Keratinocyte (primary cell): ENCODE data around the gene CDKN2AIP. TPM values are rescaled to one million over a fixed set of nuclear protein-coding genes. Genes with fewer than 3 reads are reported as not detected.

ENCODE experiments used
- DNase-seq: peaks from one replicate; pipeline ENCODE4 v3.0.0-alpha.2; 2011; ENCODE audit warnings: low read depth, missing footprints, low spot score
- FAIRE-seq: peaks from 2 replicates; lab custom pipeline; 2011; peaks lifted over from hg19 to GRCh38; lab: Jason Lieb, UNC
- H2AFZ ChIP-seq: 2 replicates; pipeline ENCODE4 v1.6.0; 2012; ENCODE audit warnings: low read length, control low read depth, inconsistent platforms; ENCODE audit not compliant: control insufficient read depth
- H3K27ac ChIP-seq: 2 replicates; pipeline ENCODE4 v1.5.1; 2011; ENCODE audit warnings: low read length; ENCODE audit not compliant: control insufficient read depth, insufficient read depth
- H3K27me3 ChIP-seq: 3 replicates; pipeline ENCODE4 v1.6.0; 2011; ENCODE audit warnings: low read length; ENCODE audit not compliant: control insufficient read depth, insufficient read depth; ENCODE audit errors: extremely low read depth
- H3K36me3 ChIP-seq, 2 experiments: 2 replicates in 1 of 2; 3 replicates in 1 of 2; pipeline ENCODE4 v1.5.1; 2011; ENCODE audit warnings: low read length in 2 of 2, mild to moderate bottlenecking in 1 of 2; ENCODE audit not compliant: control insufficient read depth in 2 of 2, insufficient read depth in 2 of 2; ENCODE audit errors: extremely low read depth in 1 of 2
- H3K4me1 ChIP-seq: 3 replicates; pipeline ENCODE4 v1.5.1; 2011; ENCODE audit warnings: low read length; ENCODE audit not compliant: control insufficient read depth, insufficient read depth; ENCODE audit errors: extremely low read depth
- H3K4me2 ChIP-seq: 3 replicates; pipeline ENCODE4 v1.6.0; 2011; ENCODE audit warnings: low read depth, low read length; ENCODE audit not compliant: control insufficient read depth, insufficient read depth; ENCODE audit errors: extremely low read depth
- H3K4me3 ChIP-seq, 3 experiments: fragments of 200-600 bp in 1 of 3; sonication (generic) in 1 of 3; 2 replicates in 2 of 3; 3 replicates in 1 of 3; pipeline ENCODE4 v1.5.1; 2011 to 2016; ENCODE audit warnings: low read length in 3 of 3, mild to moderate bottlenecking in 3 of 3, control low read depth in 2 of 3, inconsistent platforms in 1 of 3, low read depth in 1 of 3, mixed read lengths in 1 of 3, mixed run types in 1 of 3, moderate library complexity in 1 of 3; ENCODE audit not compliant: control insufficient read depth in 2 of 3, insufficient read depth in 2 of 3; ENCODE audit errors: extremely low read depth in 1 of 3
- H3K79me2 ChIP-seq: 2 replicates; pipeline ENCODE4 v1.6.0; 2012; ENCODE audit warnings: low read length; ENCODE audit not compliant: control insufficient read depth, insufficient read depth
- H3K9ac ChIP-seq: 3 replicates; pipeline ENCODE4 v1.6.0; 2011; ENCODE audit warnings: low read length; ENCODE audit not compliant: control insufficient read depth, insufficient read depth; ENCODE audit errors: extremely low read depth
- H3K9me1 ChIP-seq: 3 replicates; pipeline ENCODE4 v1.6.0; 2011; ENCODE audit warnings: low read length; ENCODE audit not compliant: control insufficient read depth, insufficient read depth; ENCODE audit errors: extremely low read depth
- H3K9me3 ChIP-seq: 2 replicates; pipeline ENCODE4 v1.5.1; 2012; ENCODE audit warnings: low read depth, low read length; ENCODE audit not compliant: control insufficient read depth
- H4K20me1 ChIP-seq: 3 replicates; pipeline ENCODE4 v1.6.0; 2011; ENCODE audit warnings: low read length; ENCODE audit not compliant: control insufficient read depth, insufficient read depth; ENCODE audit errors: extremely low read depth
- CTCF ChIP-seq, 3 experiments: IDR thresholded peaks in 1 of 3; conservative IDR thresholded peaks in 1 of 3; optimal IDR thresholded peaks in 1 of 3; 2 replicates in 2 of 3; 3 replicates in 1 of 3; pipeline versions ENCODE3 to v1.5.1; 2011; ENCODE audit warnings: low read length in 3 of 3, mild to moderate bottlenecking in 3 of 3, moderate library complexity in 2 of 3, control low read depth in 1 of 3, inconsistent platforms in 1 of 3; ENCODE audit not compliant: insufficient read depth in 2 of 3; ENCODE audit errors: extremely low read depth in 1 of 3
- EZH2 ChIP-seq: IDR thresholded peaks from one replicate; pipeline ENCODE4 v1.6.1; 2012; ENCODE audit warnings: inconsistent platforms, mild to moderate bottlenecking, low read length, moderate library complexity
- dilution Hi-C: fragments of 300-500 bp; cut with MboI; formaldehyde crosslinking; loops from one replicate; pipeline ENCODE4 v1.7.0; 2020; ENCODE audit warnings: low sequenced_read_pairs; ENCODE audit not compliant: extremely low pct_ligation_motif_present
- polyA plus RNA-seq, 5 experiments: library from polyadenylated mRNA; depleted of rRNA in 3 of 5; stranded (reverse) in 3 of 5; stranded (forward) in 1 of 5; unstranded in 1 of 5; fragments of >200 nt; gene quantifications; 1 replicate in 1 of 5; 2 replicates in 3 of 5; 3 replicates in 1 of 5; pipeline versions ENCODE4 v1.2.1 to v1.2.3, GENCODE V29; 2011 to 2012; ENCODE audit warnings: missing spikeins in 2 of 5, low read depth in 1 of 5, low replicate concordance in 1 of 5

Gene CDKN2AIP
- polyA plus RNA-seq, 1 donor (not counting 4 experiments of a cell fraction or from before 2014, with no cell fraction given): 13.6 TPM

- Histone ChIP-seq H3K9me1 (peaks cover 3% of the 10 kb centered on the region), H3K9ac (peak overlapping the region; percentile 99), H4K20me1 (no peaks in the 10 kb centered on the region), H3K27me3 (no peaks in the 10 kb centered on the region), H3K4me1 (peaks cover 12% of the 10 kb centered on the region), H3K27ac (peak overlapping the region; percentile 97), H2AFZ (peak overlapping the region; percentile 93), H3K79me2 (peaks cover 30% of the 10 kb centered on the region), H3K4me3 (peak overlapping the region; percentile 85 to 98 (median 92)), H3K36me3 (peaks cover 12 to 19% of the 10 kb centered on the region in 2 experiments), H3K9me3 (no peaks in the 10 kb centered on the region), H3K4me2 (peak overlapping the region; percentile 87)
- FAIRE-seq (peak; percentile 13), DNase-seq (no peak)
- dilution Hi-C loops: no loop called here
- TF ChIP-seq CTCF (optimal IDR thresholded peaks at IDR 0.05 in 1 of 3, IDR thresholded peaks at IDR 0.05 in 1 of 3, conservative IDR thresholded peaks at IDR 0.05 in 1 of 3; ENCODE audit: extremely low read depth in 1 of 3, insufficient read depth in 2 of 3, low read length in 3 of 3) (peak in 1 of 3 experiments; percentile 9), EZH2 (no peak)
These were observed 702 bp upstream of the CDKN2AIP start for GRCh38 chr4:183443655-183444213.

GRCh38 chr4:183445097-183445428 lies 627 bp downstream of the CDKN2AIP start:
- peak overlapping the region; percentile 88 to 98 (median 92) for H3K4me3 ChIP-seq
- TF ChIP-seq EZH2 (no peak), CTCF (optimal IDR thresholded peaks at IDR 0.05 in 1 of 3, IDR thresholded peaks at IDR 0.05 in 1 of 3, conservative IDR thresholded peaks at IDR 0.05 in 1 of 3; ENCODE audit: extremely low read depth in 1 of 3, insufficient read depth in 2 of 3, low read length in 3 of 3) (no peak)
- H3K9me3 ChIP-seq: no peaks in the 10 kb centered on the region
- no peak for FAIRE-seq
- peak overlapping the region; percentile 84 for H3K4me2 ChIP-seq
- H3K27me3 ChIP-seq: no peaks in the 10 kb centered on the region
- dilution Hi-C loops: no loop called here
- peak overlapping the region; percentile 99 for H3K9ac ChIP-seq
- peaks cover 12 to 19% of the 10 kb centered on the region in 2 experiments for H3K36me3 ChIP-seq
- peaks cover 35% of the 10 kb centered on the region for H3K79me2 ChIP-seq
- H4K20me1 ChIP-seq: no peaks in the 10 kb centered on the region
- H3K9me1 ChIP-seq: peaks cover 3% of the 10 kb centered on the region
- peaks cover 5% of the 10 kb centered on the region for H3K4me1 ChIP-seq
- H3K27ac ChIP-seq: peak overlapping the region; percentile 97
- H2AFZ ChIP-seq: peak overlapping the region; percentile 80
- DNase-seq: no peak
